Fibroblast of skin of right biceps (primary cell): Measurements from ENCODE around the gene PTPRD.
A peak's percentile ranks its signal among the peaks of the same experiment; 100 is the strongest.
"Not testable (repeated sequence)": the region's sequence is repeated elsewhere in the genome, so short reads cannot be mapped to it uniquely, and the experiment has no call there.

Experiments
- DNase-seq: peaks from one replicate; pipeline ENCODE4 v3.0.0-alpha.2; 2013

PTPRD gene

GRCh38 chr9:8943392-8943791 lies 1669.4 kb downstream of the PTPRD start:
- no peak for DNase-seq

GRCh38 chr9:8940650-8941049 lies 1672.2 kb downstream of the PTPRD start:
- DNase-seq: no peak

- DNase-seq: no peak
Observed at GRCh38 chr9:8926461-8926860, 1686.3 kb downstream of the PTPRD start.

GRCh38 chr9:8924562-8924961 lies 1688.2 kb downstream of the PTPRD start:
- DNase-seq: peak; percentile 90

GRCh38 chr9:8920478-8921183 lies 1692.2 kb downstream of the PTPRD start:
- DNase-seq: not testable (repeated sequence)

GRCh38 chr9:8917956-8918739 lies 1694.7 kb downstream of the PTPRD start:
- DNase-seq: no peak

- no peak for DNase-seq
Observed at GRCh38 chr9:8916771-8917170, 1696.0 kb downstream of the PTPRD start.

- DNase-seq: no peak
Observed at GRCh38 chr9:8907868-8908267, 1704.9 kb downstream of the PTPRD start.

- DNase-seq: no peak
Observed at GRCh38 chr9:8905731-8906130, 1707.1 kb downstream of the PTPRD start.

- DNase-seq: no peak
Observed at GRCh38 chr9:8904771-8905515, 1707.9 kb downstream of the PTPRD start.

- DNase-seq: no peak
Observed at GRCh38 chr9:8903077-8903476, 1709.7 kb downstream of the PTPRD start.

GRCh38 chr9:8901146-8901545 lies 1711.7 kb downstream of the PTPRD start:
- no peak for DNase-seq

- no peak for DNase-seq
Observed at GRCh38 chr9:8899511-8899910, 1713.3 kb downstream of the PTPRD start.

GRCh38 chr9:8895861-8896224 lies 1717.0 kb downstream of the PTPRD start:
- DNase-seq: peak; percentile 46

- DNase-seq: no peak
Observed at GRCh38 chr9:8895106-8895860, 1717.5 kb downstream of the PTPRD start.

- no peak for DNase-seq
Observed at GRCh38 chr9:8890695-8891094, 1722.1 kb downstream of the PTPRD start.

- no peak for DNase-seq
Observed at GRCh38 chr9:8889100-8889499, 1723.7 kb downstream of the PTPRD start.

- DNase-seq: no peak
Observed at GRCh38 chr9:8888591-8888990, 1724.2 kb downstream of the PTPRD start.

GRCh38 chr9:8887369-8887768 lies 1725.4 kb downstream of the PTPRD start:
- no peak for DNase-seq

GRCh38 chr9:8883321-8883720 lies 1729.5 kb downstream of the PTPRD start:
- no peak for DNase-seq

- no peak for DNase-seq
Observed at GRCh38 chr9:8880060-8880459, 1732.7 kb downstream of the PTPRD start.

GRCh38 chr9:8879284-8879683 lies 1733.5 kb downstream of the PTPRD start:
- DNase-seq: no peak
